Chondrocyte (in vitro differentiated cells): ENCODE data around the gene MDK. TPM values are rescaled to one million over a fixed set of nuclear protein-coding genes. Genes with fewer than 3 reads are reported as not detected.

Experiments
- DNase-seq: peaks from one replicate; pipeline ENCODE4 v3.0.0; 2021; ENCODE audit warnings: mixed read lengths, low spot score
- H3K27ac Mint-ChIP-seq: one replicate; pipeline ENCODE4 v1.8.0; 2021; ENCODE audit warnings: mild to moderate bottlenecking, moderate library complexity, mixed read lengths; ENCODE audit not compliant: unreplicated experiment
- H3K27me3 Mint-ChIP-seq: 2 replicates; pipeline ENCODE4 v1.8.0; 2021; ENCODE audit warnings: low read depth, mixed read lengths
- H3K36me3 Mint-ChIP-seq: 2 replicates; pipeline ENCODE4 v1.8.0; 2021; ENCODE audit warnings: low read depth, mixed read lengths
- H3K4me1 Mint-ChIP-seq: 2 replicates; pipeline ENCODE4 v1.8.0; 2021; ENCODE audit warnings: low read depth, mild to moderate bottlenecking, mixed read lengths
- H3K4me3 Mint-ChIP-seq: one replicate; pipeline ENCODE4 v1.8.0; 2021; ENCODE audit warnings: mild to moderate bottlenecking, moderate library complexity, mixed read lengths; ENCODE audit not compliant: unreplicated experiment
- H3K9me3 Mint-ChIP-seq: 2 replicates; pipeline ENCODE4 v1.8.0; 2021; ENCODE audit warnings: low read depth, mixed read lengths
- total RNA-seq: library from RNA; stranded (reverse); gene quantifications from 3 replicates; pipeline ENCODE4 v1.2.1, GENCODE V29; 2021
- TF ChIP-seq, protein P1 (sequence below): fragments of 200-600 bp; sonication (generic); IDR thresholded peaks from 2 replicates; pipeline ENCODE4 v1.5.0; 2021; ENCODE audit warnings: antibody characterized with exemption, mild to moderate bottlenecking, moderate library complexity

The MDK gene
- total RNA-seq, 1 donor from 2014 or later: 127 TPM

DNA sequence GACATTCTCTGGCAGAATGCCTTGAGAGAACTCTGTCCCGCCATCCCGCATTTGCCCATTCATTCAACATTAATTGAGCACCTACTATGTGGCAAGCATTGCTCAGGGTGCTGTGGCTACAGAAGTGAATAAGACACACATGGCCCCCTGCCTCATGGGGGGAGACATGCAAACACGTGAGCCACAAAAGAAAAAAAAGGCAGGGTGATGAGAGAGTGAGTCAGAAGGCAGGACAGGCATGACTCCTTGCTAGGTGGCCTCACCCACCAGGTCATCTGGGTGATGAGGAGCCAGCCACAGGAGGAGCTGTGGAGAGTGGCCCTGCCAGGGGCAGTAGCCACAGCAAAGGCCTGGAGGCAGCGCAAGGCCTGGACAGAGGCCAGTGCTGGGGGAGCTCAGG is 5.2 kb downstream of the MDK start:
- Mint-ChIP-seq H3K4me3 (no peak overlapping the region), H3K36me3 (no peaks in the 10 kb centered on the region), H3K27ac (no peak overlapping the region), H3K9me3 (no peaks in the 10 kb centered on the region), H3K4me1 (peaks cover 30% of the 10 kb centered on the region), H3K27me3 (peaks cover 15% of the 10 kb centered on the region)
- no peak for DNase-seq
- TF ChIP-seq, protein P1, sequence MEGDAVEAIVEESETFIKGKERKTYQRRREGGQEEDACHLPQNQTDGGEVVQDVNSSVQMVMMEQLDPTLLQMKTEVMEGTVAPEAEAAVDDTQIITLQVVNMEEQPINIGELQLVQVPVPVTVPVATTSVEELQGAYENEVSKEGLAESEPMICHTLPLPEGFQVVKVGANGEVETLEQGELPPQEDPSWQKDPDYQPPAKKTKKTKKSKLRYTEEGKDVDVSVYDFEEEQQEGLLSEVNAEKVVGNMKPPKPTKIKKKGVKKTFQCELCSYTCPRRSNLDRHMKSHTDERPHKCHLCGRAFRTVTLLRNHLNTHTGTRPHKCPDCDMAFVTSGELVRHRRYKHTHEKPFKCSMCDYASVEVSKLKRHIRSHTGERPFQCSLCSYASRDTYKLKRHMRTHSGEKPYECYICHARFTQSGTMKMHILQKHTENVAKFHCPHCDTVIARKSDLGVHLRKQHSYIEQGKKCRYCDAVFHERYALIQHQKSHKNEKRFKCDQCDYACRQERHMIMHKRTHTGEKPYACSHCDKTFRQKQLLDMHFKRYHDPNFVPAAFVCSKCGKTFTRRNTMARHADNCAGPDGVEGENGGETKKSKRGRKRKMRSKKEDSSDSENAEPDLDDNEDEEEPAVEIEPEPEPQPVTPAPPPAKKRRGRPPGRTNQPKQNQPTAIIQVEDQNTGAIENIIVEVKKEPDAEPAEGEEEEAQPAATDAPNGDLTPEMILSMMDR: no peak

DNA sequence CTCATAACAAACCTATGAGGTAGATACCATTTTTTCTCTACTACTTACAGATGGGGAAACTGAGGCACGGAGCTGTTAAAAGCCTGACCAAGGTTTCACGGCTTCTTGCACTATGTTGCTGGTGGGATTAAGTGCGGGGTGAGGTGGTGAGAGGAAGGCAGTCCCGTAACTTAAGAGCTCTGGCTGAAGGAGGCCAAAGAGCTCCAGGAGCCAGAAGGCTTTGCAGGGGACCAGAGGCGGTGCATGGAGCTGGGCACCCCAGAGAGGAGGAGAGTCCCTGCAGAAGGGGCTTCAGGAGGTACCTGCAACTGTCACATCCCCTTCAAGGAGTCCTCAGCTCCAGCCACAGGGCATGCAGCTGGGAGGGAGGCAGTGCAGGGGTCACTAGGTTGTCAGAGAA is 6.0 kb downstream of the MDK start:
- Mint-ChIP-seq H3K27me3 (peaks cover 15% of the 10 kb centered on the region), H3K36me3 (no peaks in the 10 kb centered on the region), H3K27ac (no peak overlapping the region), H3K4me1 (peaks cover 24% of the 10 kb centered on the region), H3K9me3 (no peaks in the 10 kb centered on the region), H3K4me3 (no peak overlapping the region)
- TF ChIP-seq, protein P1: no peak
- DNase-seq: no peak

DNA sequence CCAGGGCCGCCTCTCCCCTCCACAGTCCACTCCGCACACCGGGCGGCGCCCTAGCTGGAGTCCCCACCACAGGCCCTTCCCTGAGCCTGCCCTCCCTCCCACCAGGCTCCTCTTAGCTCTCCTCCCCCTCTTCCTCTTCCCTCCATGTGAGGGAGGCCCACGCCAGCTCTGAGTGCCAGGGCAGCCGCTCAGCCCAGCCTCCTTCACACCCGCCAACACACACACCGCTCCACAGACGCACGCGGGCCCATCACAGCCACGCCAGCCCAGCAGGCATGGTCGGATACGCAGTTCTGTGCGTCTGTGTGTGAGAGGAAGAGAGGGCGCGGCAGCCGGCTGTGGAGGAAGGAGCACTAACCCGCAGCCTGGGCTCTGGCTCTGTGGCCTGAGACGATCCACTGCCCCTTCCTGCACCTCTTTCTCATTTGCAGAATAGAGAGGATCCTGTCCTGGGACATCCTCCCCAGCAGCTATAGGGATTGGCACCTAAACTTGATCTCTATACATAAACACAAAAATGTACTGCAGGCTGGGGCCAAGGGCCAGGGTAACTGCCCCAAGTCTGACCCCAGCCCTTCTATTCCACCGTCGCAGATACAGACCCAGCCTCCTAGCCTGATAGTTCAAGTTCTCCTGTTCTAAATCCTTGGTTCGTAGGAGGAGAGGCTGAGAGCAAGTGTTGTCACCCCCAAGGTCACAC is 6.6 kb downstream of the MDK start:
- Mint-ChIP-seq H3K4me3 (no peak overlapping the region), H3K36me3 (no peaks in the 10 kb centered on the region), H3K27ac (no peak overlapping the region), H3K9me3 (no peaks in the 10 kb centered on the region), H3K4me1 (peaks cover 30% of the 10 kb centered on the region), H3K27me3 (peaks cover 15% of the 10 kb centered on the region)
- DNase-seq: peak; percentile 88
- TF ChIP-seq, protein P1: no peak

DNA sequence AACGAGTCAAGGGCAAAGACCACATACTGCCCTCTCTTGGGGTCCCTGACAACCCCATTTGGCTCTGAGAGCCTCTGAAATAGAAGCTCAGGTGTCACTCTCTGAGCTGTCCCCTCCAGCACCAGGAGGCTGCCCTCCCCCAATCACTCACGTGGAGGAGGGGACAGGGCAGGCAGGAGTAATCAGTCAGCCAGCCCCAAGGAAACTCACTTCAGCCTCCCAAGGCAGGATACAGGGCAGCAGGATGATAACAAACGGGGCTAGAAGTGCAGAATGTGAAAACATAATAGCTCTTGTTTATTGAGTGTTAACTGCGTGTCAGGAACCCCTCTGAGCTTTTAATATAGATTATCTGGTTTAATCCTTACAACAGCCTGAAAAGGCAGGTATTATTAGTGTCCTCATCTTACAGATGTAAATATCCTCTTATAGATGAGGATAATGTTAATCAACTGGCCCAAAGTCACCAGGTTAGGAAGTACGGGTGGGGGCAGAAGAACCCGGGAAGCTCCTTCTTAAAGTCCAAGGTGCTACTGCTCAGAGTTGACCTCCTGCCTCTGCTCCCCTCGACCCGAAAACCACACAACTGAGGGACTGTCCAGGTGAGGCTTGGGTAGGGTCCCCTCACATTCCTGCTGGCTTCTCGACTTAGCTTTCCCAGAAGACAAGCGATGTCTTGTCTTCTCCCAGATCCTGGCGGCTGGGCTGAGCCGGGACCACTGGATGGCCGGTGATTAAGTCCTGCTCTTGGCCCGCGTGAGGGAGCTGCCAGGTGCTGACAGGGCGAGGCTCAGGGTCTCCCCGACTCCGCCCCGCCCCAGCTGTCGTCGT is 7.4 kb downstream of the MDK start:
- Mint-ChIP-seq H3K4me1 (peaks cover 32% of the 10 kb centered on the region), H3K27me3 (peaks cover 15% of the 10 kb centered on the region), H3K27ac (no peak overlapping the region), H3K4me3 (peak overlapping the region; percentile 68), H3K36me3 (no peaks in the 10 kb centered on the region), H3K9me3 (no peaks in the 10 kb centered on the region)
- no peak for DNase-seq
- TF ChIP-seq, protein P1: no peak

DNA sequence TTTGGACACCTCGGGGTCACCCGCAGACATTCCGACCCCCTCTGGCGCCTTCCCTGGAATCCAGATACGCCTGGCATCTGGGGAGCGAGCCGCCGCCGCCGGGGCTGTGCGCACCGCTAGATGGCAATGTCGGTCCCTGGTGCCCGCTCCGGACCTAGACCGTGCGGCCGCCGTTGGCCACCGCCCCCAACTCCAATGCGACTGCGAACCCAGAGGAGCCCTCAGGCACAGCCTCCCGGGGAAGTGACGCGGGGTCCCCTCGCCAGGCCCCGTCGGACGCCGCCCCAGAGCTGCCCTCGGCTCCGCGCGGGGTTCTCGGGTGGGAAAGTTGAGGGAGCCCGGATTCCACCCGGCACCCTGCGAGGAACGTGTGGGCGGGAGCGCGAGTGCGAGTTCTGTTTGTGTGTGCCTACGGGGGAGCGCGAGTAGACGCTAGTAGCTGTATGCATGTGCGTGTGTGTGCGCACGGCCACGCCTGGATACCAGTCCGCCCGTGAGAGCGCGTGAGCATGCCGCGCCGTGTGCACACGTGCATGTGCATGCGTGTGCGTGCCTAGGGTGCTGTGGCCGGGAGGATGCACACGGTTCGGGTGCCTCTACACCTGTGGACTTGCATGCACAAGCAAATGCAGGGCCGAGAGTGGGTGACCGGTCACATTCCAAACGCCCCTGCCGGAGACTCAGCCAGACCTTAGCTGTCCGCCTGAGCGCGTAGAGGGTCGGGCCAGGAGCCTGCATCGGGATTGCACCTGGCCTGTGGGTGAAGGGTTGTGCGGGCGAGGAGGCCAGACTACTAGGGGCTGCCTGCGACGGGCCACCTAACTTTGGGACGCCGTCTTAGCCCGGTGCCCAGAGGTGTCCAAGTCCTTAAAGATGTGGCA is 8.2 kb downstream of the MDK start:
- Mint-ChIP-seq H3K4me3 (peak overlapping the region; percentile 68), H3K27ac (no peak overlapping the region), H3K9me3 (no peaks in the 10 kb centered on the region), H3K36me3 (no peaks in the 10 kb centered on the region), H3K27me3 (peaks cover 15% of the 10 kb centered on the region), H3K4me1 (peaks cover 32% of the 10 kb centered on the region)
- TF ChIP-seq, protein P1: peak; percentile 97
- peak; percentile 93 for DNase-seq
